NK-92 (cell line): ENCODE data around the gene NBPF1.
"Not testable (repeated sequence)": the region's sequence is repeated elsewhere in the genome, so short reads cannot be mapped to it uniquely, and the experiment has no call there.

Experiments
- DNase-seq: peaks from one replicate; lab custom pipeline; 2025; ENCODE audit not compliant: unreplicated experiment; lab: John Stamatoyannopoulos, UW

Gene NBPF1

GRCh38 chr1:16519255-16519951 lies 94.0 kb downstream of the NBPF1 start:
- not testable (repeated sequence) for DNase-seq

- not testable (repeated sequence) for DNase-seq
These were observed 94.5 kb downstream of the NBPF1 start for GRCh38 chr1:16518913-16519254.

- DNase-seq: not testable (repeated sequence)
These were observed 96.5 kb downstream of the NBPF1 start for GRCh38 chr1:16516694-16517410.

GRCh38 chr1:16514107-16515055 lies 99.0 kb downstream of the NBPF1 start, which contains the start of gene RNU1-1:
TSS of gene RNU1-1 (minus strand) at chr1:16514285.
- not testable (repeated sequence) for DNase-seq

- not testable (repeated sequence) for DNase-seq
These were observed 99.8 kb downstream of the NBPF1 start for GRCh38 chr1:16513412-16514106.

GRCh38 chr1:16512624-16513411 lies 100.5 kb downstream of the NBPF1 start:
- not testable (repeated sequence) for DNase-seq
